ENCODE measurements around the gene BMPR1A. TPM values are rescaled to one million over a fixed set of nuclear protein-coding genes. Genes with fewer than 3 reads are reported as not detected.
A peak's percentile ranks its signal among the peaks of the same experiment; 100 is the strongest.

BMPR1A gene
- 0.20 and 0.65 TPM in 2 replicates for total RNA-seq

DNA sequence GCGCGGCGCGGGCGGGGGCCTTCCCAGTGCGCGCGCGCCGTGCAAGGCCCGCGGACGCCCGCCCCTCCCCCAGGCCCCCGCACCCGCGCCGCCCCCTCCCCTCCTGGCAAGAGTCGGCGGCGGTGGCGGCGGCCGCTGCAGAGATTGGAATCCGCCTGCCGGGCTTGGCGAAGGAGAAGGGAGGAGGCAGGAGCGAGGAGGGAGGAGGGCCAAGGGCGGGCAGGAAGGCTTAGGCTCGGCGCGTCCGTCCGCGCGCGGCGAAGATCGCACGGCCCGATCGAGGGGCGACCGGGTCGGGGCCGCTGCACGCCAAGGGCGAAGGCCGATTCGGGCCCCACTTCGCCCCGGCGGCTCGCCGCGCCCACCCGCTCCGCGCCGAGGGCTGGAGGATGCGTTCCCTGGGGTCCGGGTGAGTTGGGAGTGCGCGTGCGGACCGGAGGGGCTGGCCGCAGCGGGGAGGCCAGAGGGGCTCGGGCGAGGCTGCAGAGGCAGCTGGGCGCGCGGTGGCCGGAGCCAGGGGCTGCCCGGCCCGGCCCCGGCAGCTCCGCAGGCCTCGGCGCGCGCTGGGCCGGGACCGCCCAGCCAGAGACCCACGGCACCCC is at the start of gene BMPR1A:
Gene BMPR1A, plus strand, starts transcription at position 109 of the 602 bp plus-strand sequence. CDS start 119,400 bp downstream, outside the sequence.
- no peak for DNase-seq (ENCODE audit: low read depth in 2 of 2)

- DNase-seq (ENCODE audit: low read depth in 2 of 2), result no peak
Measured at GRCh38 chr10:86706977-86707376, 49.4 kb upstream of the BMPR1A start.

- DNase-seq (ENCODE audit: low read depth in 2 of 2), result no peak
Measured at GRCh38 chr10:86707505-86707904, 48.9 kb upstream of the BMPR1A start.

DNA sequence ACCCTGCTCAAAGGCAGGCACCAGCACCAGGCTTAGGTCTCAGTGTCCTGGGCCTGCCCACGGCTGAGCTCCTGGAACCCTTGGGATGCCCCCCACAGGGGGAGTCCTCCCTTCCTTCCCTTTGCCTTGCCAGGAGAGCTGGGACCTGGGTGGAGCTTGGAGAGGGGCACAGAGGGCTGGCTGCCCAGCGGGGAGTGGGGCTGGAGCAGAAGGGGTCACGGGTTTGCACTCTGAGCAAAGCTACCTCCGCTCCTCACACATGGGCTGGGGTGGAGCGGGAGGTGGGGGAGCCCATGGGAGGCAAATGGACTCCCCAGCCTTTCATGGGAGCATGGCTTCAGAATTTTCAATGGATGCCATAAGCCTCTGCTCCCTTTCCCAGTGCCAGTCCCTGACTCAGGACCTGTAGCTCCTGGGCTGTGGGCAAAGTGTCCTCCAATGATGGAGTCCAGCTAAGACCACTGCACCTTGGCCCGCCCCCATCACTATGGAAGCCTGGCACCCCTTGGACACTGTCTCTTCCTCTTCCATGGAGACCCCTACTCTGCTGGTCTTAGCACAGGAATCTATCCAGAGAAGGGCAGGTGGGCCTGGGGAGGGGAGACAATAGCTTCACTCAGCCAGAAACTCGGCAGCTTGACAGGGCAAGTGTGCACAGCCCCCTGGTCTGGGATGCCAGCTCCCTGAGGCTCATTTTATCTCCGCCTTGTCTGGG is 48.2 kb upstream of the BMPR1A start:
- DNase-seq (ENCODE audit: low read depth in 2 of 2), result no peak

- DNase-seq (ENCODE audit: low read depth in 2 of 2), result no peak
Measured at GRCh38 chr10:86708783-86709380, 47.5 kb upstream of the BMPR1A start.

DNA sequence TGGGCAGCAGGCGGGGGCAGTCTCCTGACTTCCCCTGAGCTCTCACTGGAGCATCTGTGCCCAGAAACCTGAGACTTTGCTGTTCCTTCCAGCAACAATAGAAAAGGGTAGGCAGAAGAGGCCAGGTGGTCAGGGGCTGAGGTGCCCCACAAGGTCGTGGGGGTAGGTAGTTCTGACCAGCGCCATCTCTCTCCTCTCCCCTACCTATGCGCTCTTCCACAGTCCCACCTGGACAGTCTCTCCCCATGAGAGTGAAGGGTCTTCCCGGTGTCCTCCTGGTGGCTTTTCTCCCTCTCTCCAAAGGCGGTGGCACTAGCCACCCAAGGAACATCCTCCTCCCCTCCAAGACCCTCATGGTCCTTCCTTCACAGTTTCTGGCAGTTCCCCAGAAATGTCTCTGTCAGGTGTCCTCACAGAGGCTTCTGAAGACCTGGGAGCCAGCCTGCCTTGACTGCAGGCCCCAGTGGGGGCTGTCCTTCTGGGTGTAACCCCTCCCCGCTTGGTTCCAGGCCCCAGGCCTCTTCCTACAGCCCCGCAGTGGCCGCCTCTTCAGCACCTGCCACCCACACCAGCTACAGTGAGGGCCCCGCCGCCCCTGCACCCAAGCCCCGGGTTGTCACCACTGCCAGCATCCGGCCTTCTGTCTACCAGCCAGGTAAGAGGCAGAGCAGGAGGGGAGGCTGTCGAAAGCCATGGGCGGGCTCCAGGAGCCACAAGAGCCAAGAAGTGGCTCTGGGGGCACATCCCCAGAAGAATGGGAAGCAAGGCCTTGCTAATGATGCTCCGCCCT is 46.8 kb upstream of the BMPR1A start:
- no peak for DNase-seq (ENCODE audit: low read depth in 2 of 2)

- peak in 1 of 2 donors; percentile 64 for DNase-seq (ENCODE audit: low read depth in 2 of 2)
Measured at GRCh38 chr10:86710987-86711512, 45.4 kb upstream of the BMPR1A start.

DNA sequence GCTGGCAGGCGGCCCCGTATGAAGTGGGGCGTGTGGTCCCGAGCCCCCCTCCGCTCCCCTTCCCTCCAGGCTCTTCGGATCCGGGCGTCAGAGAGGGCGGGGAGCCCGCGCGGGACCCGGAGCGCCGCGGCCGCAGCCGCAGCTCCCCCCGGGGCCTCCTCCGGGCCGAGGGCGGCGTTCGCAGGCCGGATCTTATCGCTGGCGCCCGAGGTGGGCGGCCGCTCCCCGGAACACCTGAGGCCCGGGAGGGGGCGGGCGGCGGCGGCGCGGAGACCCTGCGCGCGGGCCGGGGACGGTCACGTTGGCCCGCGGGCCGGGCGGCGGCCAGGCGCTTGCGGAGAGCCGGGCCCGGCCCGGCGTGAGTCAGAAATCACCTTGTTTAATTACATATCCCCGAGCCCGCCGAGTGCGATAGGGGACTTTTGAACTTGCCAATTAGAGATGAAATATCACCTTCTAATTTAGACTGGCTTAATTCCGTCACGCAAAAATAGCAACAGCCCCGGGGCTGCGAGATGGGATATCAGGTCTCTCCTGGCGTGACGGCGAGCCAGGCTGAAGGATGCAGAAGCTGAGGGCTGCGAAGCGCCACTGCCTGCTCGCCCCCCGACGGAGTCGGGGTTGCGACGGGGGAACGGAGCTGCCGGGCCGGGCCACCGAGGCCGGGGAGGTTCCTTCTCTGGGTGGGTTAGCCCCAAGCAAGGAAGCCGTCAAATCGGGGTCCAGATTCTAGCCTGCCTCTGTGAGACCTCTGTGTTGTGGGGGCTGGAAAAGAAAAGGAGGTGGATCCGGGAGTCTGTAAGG is 44.7 kb upstream of the BMPR1A start:
- DNase-seq (ENCODE audit: low read depth in 2 of 2), result no peak

DNA sequence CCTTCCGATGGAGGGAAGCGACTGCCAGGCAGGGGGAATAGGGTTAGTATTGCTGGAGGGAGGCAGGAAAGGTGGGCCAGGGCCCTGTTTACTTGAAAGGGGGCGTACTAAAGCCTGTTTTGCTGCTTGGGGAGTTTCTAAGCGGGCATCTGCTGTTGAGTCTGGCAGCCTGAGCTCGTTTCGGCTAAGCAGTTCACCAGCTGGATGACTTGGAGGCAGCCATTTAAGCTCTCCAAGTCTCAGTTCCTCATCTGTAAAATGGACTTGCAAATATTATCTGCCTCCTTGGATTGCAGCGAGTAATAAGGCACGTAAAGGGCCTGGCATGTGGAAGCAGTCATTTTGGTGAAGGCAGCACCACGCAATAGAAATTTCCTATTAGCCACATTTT is 44.1 kb upstream of the BMPR1A start:
- DNase-seq (ENCODE audit: low read depth in 2 of 2), result no peak

DNA sequence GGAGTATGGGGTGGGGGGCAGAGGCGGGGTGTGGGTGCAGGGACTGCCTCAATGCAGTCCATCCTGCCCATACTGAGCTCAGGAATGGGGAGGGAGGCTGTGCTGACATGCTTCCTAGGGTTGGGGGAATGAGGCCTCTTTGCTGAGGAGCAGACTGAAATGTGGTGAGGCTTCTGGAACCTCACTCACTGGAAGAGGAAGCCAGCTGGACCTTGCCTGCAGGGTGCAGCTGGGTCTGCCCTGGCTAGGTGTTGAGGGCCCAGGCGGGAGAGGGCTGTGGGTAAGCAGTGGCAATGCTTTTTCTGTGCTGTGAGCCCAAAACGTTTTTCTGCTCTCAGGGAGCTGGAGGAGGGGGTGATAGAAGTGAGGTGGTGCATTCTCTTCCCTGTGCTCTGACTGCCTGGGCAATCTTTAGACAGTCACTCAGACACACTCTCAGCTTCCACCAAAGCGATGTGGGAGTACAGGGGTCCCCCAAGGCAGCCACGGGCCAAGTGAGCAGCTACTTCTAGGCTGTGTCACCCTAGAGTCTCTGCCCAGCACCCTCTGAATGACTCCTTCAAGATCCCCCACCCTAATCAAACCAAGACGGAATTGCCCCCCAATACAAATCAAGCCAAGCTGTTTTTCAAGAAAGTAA is 41.1 kb upstream of the BMPR1A start:
- DNase-seq (ENCODE audit: low read depth in 2 of 2), result no peak

DNA sequence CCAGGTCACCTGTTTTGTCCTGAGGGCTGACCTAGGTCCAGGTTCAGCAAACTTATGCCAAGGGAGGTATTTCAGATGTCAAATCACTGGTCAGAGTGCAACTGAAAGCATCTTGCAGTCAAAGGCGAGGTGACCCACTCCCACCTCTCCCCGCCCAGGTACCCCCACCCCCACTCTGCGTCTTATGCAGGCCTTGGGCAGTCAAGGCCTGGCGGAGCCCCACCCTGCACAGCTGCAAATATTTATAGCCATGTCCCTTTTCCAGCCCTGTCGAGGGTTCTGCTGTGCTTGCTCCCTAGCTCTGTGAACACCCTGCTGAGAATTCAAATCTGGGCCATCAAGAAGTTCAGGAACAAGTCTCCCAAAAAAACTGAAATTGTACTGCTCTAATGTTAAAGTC is 40.6 kb upstream of the BMPR1A start:
- no peak for DNase-seq (ENCODE audit: low read depth in 2 of 2)

DNA sequence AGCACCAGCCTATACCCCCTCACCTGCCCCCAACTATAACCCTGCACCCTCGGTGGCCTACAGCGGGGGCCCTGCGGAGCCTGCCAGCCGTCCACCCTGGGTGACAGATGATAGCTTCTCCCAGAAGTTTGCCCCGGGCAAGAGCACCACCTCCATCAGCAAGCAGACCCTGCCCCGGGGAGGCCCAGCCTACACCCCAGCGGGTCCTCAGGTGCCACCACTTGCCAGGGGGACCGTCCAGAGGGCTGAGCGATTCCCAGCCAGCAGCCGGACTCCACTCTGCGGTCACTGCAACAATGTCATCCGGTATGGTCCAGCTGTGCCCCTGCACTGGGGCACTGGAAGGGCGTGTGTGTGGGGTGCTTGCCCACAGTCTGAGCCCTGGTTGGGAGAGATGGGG is 40.0 kb upstream of the BMPR1A start:
- no peak for DNase-seq (ENCODE audit: low read depth in 2 of 2)

- no peak for DNase-seq (ENCODE audit: low read depth in 2 of 2)
Measured at GRCh38 chr10:86718556-86718955, 37.9 kb upstream of the BMPR1A start.

DNA sequence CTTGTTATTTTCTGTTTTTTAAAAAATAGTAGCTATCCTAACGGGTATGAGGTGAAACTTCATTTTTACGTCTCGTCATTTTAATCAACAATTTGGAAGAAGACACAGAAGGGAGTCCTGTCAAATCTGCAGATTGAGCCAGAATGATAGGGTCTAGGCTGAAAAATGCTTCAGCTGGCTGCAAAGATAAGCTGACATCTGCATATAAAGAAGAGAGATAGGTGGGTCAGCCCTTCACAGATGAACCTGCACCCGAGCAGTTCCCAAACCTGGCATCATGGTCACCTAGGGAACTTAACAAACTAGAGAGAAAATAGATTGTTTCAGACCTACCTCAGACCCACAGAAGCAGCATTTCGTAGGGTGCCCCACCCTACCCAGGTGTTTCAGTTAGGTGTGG is 35.2 kb upstream of the BMPR1A start:
- DNase-seq (ENCODE audit: low read depth in 2 of 2), result no peak

DNA sequence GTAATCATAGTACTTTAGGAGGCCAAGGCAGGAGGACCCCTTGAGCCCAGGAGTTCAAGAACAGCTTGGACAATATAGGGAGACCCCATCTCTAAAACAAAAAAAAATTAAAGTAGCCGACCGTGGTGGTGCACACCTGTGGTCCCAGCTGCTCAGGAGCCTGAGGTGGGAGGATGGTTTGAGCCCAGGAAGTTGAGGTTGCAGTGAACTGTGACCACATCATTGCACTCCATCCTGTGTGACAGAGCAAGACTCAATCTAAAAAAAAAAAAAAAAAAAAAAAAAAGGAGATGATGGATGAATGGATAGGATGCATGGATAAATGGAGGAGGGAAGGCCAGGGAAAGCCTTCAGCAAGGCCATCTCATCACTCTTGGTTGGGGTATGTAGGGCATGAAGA is 33.4 kb upstream of the BMPR1A start:
- DNase-seq (ENCODE audit: low read depth in 2 of 2), result no peak

- no peak for DNase-seq (ENCODE audit: low read depth in 2 of 2)
Measured at GRCh38 chr10:86724445-86724844, 32.0 kb upstream of the BMPR1A start.

DNA sequence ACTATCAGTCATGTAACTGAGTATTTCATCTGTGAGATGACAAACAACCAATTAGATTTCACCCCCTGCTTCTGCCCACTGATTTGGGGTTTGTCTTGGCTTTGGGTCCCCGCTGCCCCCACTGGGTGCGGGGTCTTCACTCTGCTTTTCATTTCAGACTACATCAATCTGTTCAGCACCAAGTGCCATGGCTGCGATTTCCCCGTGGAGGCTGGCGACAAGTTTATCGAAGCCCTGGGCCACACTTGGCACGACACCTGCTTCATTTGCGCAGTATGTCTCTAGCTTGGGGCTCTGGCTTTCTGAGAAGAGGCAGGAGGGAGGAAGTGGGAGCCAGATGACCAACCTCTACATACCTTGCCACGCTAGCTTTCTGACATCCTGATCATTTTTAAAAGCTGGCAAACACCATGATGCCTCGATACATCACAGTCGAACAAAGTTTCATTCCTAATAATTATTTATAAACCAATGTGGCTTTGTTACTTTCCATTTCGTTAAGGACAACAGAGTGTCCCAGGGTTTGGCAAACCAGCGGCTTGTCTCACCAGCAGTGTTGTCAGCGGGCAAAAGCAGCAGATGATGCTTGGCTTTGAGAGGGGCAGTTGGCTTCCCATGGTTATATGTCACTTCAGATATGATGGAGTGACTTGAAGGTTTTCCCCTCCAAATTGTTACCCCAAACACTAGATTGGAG is 30.3 kb upstream of the BMPR1A start:
- no peak for DNase-seq (ENCODE audit: low read depth in 2 of 2)

DNA sequence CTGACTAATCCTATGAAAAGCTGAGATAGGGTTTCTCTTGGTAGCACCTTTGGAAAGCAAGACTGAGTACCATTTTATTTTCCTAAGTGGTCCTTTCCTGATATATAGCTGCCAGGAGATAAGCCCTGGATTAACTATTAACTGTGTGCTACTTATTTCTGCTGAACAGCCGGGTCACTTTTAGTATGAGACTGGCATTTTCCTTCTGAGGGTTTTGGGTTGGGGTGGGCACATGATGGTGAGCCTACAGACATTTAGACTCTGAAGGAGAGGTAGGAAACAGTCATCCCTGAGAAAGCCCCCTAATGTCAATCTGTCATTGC is 29.8 kb upstream of the BMPR1A start:
- DNase-seq (ENCODE audit: low read depth in 2 of 2), result no peak

DNA sequence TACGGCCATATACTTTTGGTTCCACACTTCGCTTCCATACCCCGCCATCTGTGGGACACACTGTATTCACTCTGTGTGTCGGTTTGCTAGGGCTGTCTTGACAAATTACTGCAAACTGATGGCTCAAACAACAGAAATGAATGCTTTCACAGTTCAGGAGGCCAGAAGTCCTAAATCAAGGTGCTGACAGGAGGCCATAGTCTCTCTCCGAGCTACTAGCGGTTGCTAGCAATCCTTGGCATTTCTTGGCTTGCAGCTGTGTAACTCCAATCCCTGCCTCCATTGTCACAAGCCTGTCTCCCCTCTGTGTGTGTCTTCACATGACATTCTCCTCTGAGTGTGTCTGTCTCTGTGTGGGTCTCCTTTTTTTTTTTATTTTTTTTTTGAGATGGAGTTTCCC is 28.9 kb upstream of the BMPR1A start:
- no peak for DNase-seq (ENCODE audit: low read depth in 2 of 2)

DNA sequence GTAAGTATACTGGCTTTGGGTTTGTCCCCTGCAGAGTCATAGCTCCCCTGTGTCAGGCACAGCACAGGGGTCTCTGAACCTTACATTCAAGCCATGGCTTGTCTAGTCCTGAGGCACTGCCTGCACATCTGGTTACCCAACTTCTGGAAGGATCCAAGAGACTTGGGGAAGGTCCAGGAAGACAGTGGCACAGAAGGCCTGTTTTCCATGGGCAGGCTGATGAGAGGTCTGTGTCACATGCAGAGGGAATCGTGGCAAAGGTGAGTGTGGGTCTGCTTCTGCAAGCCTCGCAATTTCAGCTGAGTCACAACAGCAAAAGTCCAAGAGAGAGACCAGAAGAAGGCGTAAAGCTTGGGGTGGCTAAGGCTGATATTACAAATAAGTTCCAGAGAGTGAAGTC is 28.4 kb upstream of the BMPR1A start:
- DNase-seq (ENCODE audit: low read depth in 2 of 2), result no peak
